CD14-positive monocyte (primary cell): ENCODE measurements around the gene TLR9. TPM values are rescaled to one million over a fixed set of nuclear protein-coding genes. Genes with fewer than 3 reads are reported as not detected.

Experiments used
- DNase-seq, 3 donors: peaks; one replicate each; pipeline ENCODE4 v3.0.0-alpha.2; 2011 to 2022
- H2AFZ ChIP-seq: 2 replicates; pipeline ENCODE4 v1.6.0; 2012; ENCODE audit warnings: mild to moderate bottlenecking, low read depth, low read length, inconsistent platforms; ENCODE audit not compliant: insufficient read depth, poor library complexity, severe bottlenecking
- H3K27ac ChIP-seq, 2 donors: 1 replicate in 1 of 2; 2 replicates in 1 of 2; pipeline ENCODE4 v1.5.1; 2012 to 2013; ENCODE audit warnings: low read length in 2 of 2, control low read depth in 1 of 2, inconsistent platforms in 1 of 2, low read depth in 1 of 2, mild to moderate bottlenecking in 1 of 2
- H3K27me3 ChIP-seq, 2 donors: one replicate each; pipeline versions ENCODE4 v1.6.0 to v1.6.1; 2011 to 2013; ENCODE audit warnings: low read length in 2 of 2; ENCODE audit not compliant: control insufficient read depth in 2 of 2, insufficient read depth in 2 of 2
- H3K36me3 ChIP-seq, 2 donors: replicated peaks in 1 of 2; 1 replicate in 1 of 2; 2 replicates in 1 of 2; pipeline versions ENCODE4 v1.5.1 to v1.6.1; 2012 to 2013; ENCODE audit warnings: low read length in 2 of 2, control low read depth in 1 of 2, inconsistent platforms in 1 of 2, mild to moderate bottlenecking in 1 of 2; ENCODE audit not compliant: insufficient read depth in 2 of 2, control insufficient read depth in 1 of 2
- H3K4me1 ChIP-seq, 2 donors: 1 replicate in 1 of 2; 2 replicates in 1 of 2; pipeline versions ENCODE4 v1.5.1 to v1.6.1; 2012 to 2013; ENCODE audit warnings: low read length in 2 of 2, control low read depth in 1 of 2, inconsistent platforms in 1 of 2, mild to moderate bottlenecking in 1 of 2, moderate library complexity in 1 of 2; ENCODE audit not compliant: insufficient read depth in 2 of 2, control insufficient read depth in 1 of 2
- H3K4me2 ChIP-seq: replicated peaks from 2 replicates; pipeline ENCODE3; 2012; ENCODE audit warnings: low read length, moderate library complexity, mild to moderate bottlenecking; ENCODE audit not compliant: poor library complexity, severe bottlenecking; ENCODE audit errors: extremely low read depth
- H3K4me3 ChIP-seq, 3 experiments: fragments of 200-600 bp in 1 of 3; sonication (generic) in 1 of 3; replicated peaks in 1 of 3; 1 replicate in 2 of 3; 2 replicates in 1 of 3; pipeline ENCODE4 v1.5.1; 2011 to 2013; ENCODE audit warnings: low read length in 3 of 3, mild to moderate bottlenecking in 3 of 3, control low read depth in 2 of 3, low read depth in 2 of 3, inconsistent platforms in 1 of 3, moderate library complexity in 1 of 3
- H3K79me2 ChIP-seq: 2 replicates; pipeline ENCODE4 v1.6.0; 2012; ENCODE audit warnings: mild to moderate bottlenecking, control low read depth, inconsistent platforms, low read length, moderate library complexity; ENCODE audit not compliant: insufficient read depth
- H3K9ac ChIP-seq: 2 replicates; pipeline ENCODE4 v1.6.0; 2017; ENCODE audit warnings: low read length, mild to moderate bottlenecking; ENCODE audit not compliant: insufficient read depth, poor library complexity, severe bottlenecking
- H3K9me3 ChIP-seq, 2 donors: replicated peaks in 1 of 2; 1 replicate in 1 of 2; 2 replicates in 1 of 2; pipeline versions ENCODE4 v1.5.1 to v1.6.1; 2012 to 2013; ENCODE audit warnings: low read length in 2 of 2, control low read depth in 1 of 2; ENCODE audit not compliant: control insufficient read depth in 1 of 2, insufficient read depth in 1 of 2
- H4K20me1 ChIP-seq: 2 replicates; pipeline ENCODE4 v1.6.0; 2012; ENCODE audit warnings: mild to moderate bottlenecking, low read length, control low read depth, moderate library complexity; ENCODE audit not compliant: insufficient read depth
- H3K27ac Mint-ChIP-seq, 7 donors: one replicate each; pipeline ENCODE4 v1.8.0; 2020; ENCODE audit warnings: mild to moderate bottlenecking in 7 of 7, mixed read lengths in 7 of 7, moderate library complexity in 6 of 7, inconsistent platforms in 2 of 7
- H3K27me3 Mint-ChIP-seq, 3 donors: one replicate each; pipeline ENCODE4 v1.8.0; 2021 to 2022; ENCODE audit warnings: low read depth in 3 of 3, mild to moderate bottlenecking in 3 of 3, mixed read lengths in 3 of 3, moderate library complexity in 3 of 3, inconsistent platforms in 1 of 3
- H3K36me3 Mint-ChIP-seq, 2 donors: one replicate each; pipeline ENCODE4 v1.8.0; 2020; ENCODE audit warnings: mixed read lengths in 2 of 2, inconsistent platforms in 1 of 2, mild to moderate bottlenecking in 1 of 2
- H3K4me1 Mint-ChIP-seq: one replicate; pipeline ENCODE4 v1.8.0; 2020; ENCODE audit warnings: mild to moderate bottlenecking, mixed read lengths
- H3K4me3 Mint-ChIP-seq, 2 donors: one replicate each; pipeline ENCODE4 v1.8.0; 2020; ENCODE audit warnings: mild to moderate bottlenecking in 2 of 2, mixed read lengths in 2 of 2, moderate library complexity in 1 of 2
- H3K9me3 Mint-ChIP-seq, 7 donors: one replicate each; pipeline ENCODE4 v1.8.0; 2020 to 2022; ENCODE audit warnings: mixed read lengths in 7 of 7, mild to moderate bottlenecking in 6 of 7, moderate library complexity in 6 of 7, inconsistent platforms in 2 of 7
- WGBS: methylation state at CpG from one replicate; pipeline ENCODE4 v1.1.5; 2013; ENCODE audit warnings: missing lambda C conversion rate; ENCODE audit not compliant: insufficient coverage; 5-methylcytosine and 5-hydroxymethylcytosine counted together
- intact Hi-C, 2 donors: fragments of 100-400 bp; cut with micrococcal nuclease; formaldehyde crosslinking; loops; one replicate each; pipeline versions ENCODE4 v1.15.0 to v1.15.1; 2023
- polyA plus RNA-seq, 3 donors: library from polyadenylated mRNA; depleted of rRNA in 1 of 3; unstranded in 2 of 3; stranded (reverse) in 1 of 3; fragments of 300-500 nt in 2 of 3; fragments of >200 nt in 1 of 3; fragmentation: Illumina TruSeq in 2 of 3; gene quantifications; 1 replicate in 2 of 3; 2 replicates in 1 of 3; pipeline ENCODE4 v1.2.3, GENCODE V29; 2012 to 2021
- TF ChIP-seq, protein P1 (sequence below): fragments of 200-600 bp; IDR thresholded peaks from one replicate; pipeline ENCODE4 v1.8.0; 2022; ENCODE audit warnings: antibody characterized with exemption, mild to moderate bottlenecking

TLR9 gene
- polyA plus RNA-seq, 3 donors, result 0.91 TPM; not detected in 2

DNA sequence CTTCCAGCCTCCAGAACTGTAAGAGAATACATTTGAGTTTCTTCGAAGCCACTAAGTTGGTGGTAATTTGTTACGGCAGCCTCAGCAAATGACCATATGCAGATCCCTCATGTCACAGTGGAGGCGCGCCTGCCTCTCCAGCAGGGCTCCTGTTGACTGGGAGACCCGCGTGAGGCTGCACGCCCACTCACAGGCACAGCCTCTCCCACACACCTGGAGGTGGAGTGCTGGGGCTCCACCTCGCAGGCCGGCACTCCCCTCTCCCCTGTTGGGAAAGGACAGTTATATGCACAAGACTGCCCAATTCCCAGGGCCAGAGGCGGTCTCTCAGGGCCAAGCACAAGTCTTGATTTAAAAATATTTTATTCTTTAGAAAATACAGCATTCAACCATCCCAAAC lies 2.8 kb upstream of the TLR9 start:
- H3K27ac Mint-ChIP-seq, result peak overlapping the region in 2 of 7 donors; percentile 55 to 69
- no peak overlapping the region for H3K4me3 Mint-ChIP-seq
- no peaks in the 10 kb centered on the region for H3K9me3 Mint-ChIP-seq
- Histone ChIP-seq H3K36me3 (peaks cover 55 to 66% of the 10 kb centered on the region in 2 donors), H3K4me1 (peaks cover 22 to 38% of the 10 kb centered on the region in 2 donors), H3K4me2 (no peak overlapping the region), H3K27me3 (no peaks in the 10 kb centered on the region), H2AFZ (no peak overlapping the region), H4K20me1 (peaks cover 75% of the 10 kb centered on the region), H3K79me2 (peaks cover 22% of the 10 kb centered on the region), H3K4me3 (no peak overlapping the region), H3K9me3 (no peaks in the 10 kb centered on the region), H3K27ac (no peak overlapping the region), H3K9ac (no peak overlapping the region)
- DNase-seq, result no peak
- TF ChIP-seq, protein P1, sequence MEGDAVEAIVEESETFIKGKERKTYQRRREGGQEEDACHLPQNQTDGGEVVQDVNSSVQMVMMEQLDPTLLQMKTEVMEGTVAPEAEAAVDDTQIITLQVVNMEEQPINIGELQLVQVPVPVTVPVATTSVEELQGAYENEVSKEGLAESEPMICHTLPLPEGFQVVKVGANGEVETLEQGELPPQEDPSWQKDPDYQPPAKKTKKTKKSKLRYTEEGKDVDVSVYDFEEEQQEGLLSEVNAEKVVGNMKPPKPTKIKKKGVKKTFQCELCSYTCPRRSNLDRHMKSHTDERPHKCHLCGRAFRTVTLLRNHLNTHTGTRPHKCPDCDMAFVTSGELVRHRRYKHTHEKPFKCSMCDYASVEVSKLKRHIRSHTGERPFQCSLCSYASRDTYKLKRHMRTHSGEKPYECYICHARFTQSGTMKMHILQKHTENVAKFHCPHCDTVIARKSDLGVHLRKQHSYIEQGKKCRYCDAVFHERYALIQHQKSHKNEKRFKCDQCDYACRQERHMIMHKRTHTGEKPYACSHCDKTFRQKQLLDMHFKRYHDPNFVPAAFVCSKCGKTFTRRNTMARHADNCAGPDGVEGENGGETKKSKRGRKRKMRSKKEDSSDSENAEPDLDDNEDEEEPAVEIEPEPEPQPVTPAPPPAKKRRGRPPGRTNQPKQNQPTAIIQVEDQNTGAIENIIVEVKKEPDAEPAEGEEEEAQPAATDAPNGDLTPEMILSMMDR, result no peak
- peaks cover 60 to 68% of the 10 kb centered on the region in 2 donors for H3K36me3 Mint-ChIP-seq
- intact Hi-C loops, result no loop called here
- WGBS, result 100% methylated on average over 1 of the region's 10 CpGs
- H3K27me3 Mint-ChIP-seq, result peaks cover 0 to 2% (median 1%) of the 10 kb centered on the region in 3 donors
- peaks cover 37% of the 10 kb centered on the region for H3K4me1 Mint-ChIP-seq

DNA sequence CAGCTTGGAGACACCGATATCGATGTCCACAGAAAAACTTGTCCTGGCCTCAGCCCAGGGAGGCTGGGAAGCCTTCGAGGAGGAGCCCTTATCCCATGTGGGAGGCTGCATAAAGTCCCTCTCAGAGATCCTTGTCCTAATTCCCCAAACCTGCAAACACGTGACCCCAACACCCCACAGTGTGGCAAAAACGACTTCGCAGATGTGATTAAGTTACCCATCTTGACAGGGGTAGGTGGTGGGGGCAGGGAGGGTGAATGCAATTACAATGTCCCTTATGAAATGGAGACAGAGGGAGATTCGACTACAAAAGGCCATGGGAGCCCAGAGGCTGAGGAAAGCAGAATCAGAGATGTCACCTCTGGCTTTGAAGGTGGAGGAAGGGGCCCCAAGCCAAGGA lies 2.3 kb upstream of the TLR9 start:
- intact Hi-C loops, result no loop called here
- peaks cover 37% of the 10 kb centered on the region for H3K4me1 Mint-ChIP-seq
- H3K9me3 Mint-ChIP-seq, result no peaks in the 10 kb centered on the region

More for the DNA sequence above, 2.3 kb upstream of the TLR9 start:
- H4K20me1 ChIP-seq, result peaks cover 70% of the 10 kb centered on the region
- WGBS, result 94% methylated on average over 2 of the region's 7 CpGs
- no peak overlapping the region for H3K4me3 ChIP-seq
- no peak overlapping the region for H2AFZ ChIP-seq
- no peaks in the 10 kb centered on the region for H3K27me3 ChIP-seq
- Mint-ChIP-seq H3K36me3 (peaks cover 62 to 68% of the 10 kb centered on the region in 2 donors), H3K27ac (peak overlapping the region in 3 of 7 donors; percentile 41 to 69 (median 55)), H3K4me3 (no peak overlapping the region), H3K27me3 (peaks cover 0 to 2% (median 1%) of the 10 kb centered on the region in 3 donors)
- H3K4me1 ChIP-seq, result peaks cover 22 to 33% of the 10 kb centered on the region in 2 donors
- TF ChIP-seq, protein P1, result no peak
- H3K9me3 ChIP-seq, result no peaks in the 10 kb centered on the region
- H3K27ac ChIP-seq, result no peak overlapping the region
- H3K9ac ChIP-seq, result no peak overlapping the region
- peaks cover 17% of the 10 kb centered on the region for H3K79me2 ChIP-seq
- no peak overlapping the region for H3K4me2 ChIP-seq
- no peak for DNase-seq
- peaks cover 50 to 64% of the 10 kb centered on the region in 2 donors for H3K36me3 ChIP-seq
